ENCODE results near the gene TRIM62.
A peak's percentile ranks its signal among the peaks of the same experiment; 100 is the strongest.

TRIM62 gene

DNA sequence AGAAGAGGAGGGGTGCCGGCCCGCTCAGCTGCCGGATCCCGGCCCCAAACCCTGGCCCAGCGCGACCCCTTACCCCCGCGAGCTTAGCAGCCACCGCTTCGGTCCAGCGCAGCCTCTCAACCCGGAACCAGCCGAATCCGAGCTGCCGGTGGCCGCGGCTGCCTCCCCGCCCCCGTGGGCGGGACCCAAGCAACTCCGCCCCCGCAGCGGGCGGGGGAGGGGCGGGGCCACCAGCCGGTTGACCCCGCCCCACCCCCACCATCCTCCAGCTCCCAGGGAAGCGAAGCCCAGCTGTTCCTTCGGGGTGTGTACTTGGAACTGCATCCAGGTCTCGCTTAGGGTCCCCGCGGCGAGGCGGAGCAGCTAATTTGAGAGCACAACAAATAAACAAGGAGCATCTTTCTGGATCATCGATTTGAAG lies at the start of gene TRIM62:
TSS of gene TRIM62 (minus strand) at position 123 of the 421 bp plus-strand sequence. CDS start 611 bp downstream, outside the sequence.
- peak; percentile 69 for DNase-seq (ENCODE audit: low read depth)

DNA sequence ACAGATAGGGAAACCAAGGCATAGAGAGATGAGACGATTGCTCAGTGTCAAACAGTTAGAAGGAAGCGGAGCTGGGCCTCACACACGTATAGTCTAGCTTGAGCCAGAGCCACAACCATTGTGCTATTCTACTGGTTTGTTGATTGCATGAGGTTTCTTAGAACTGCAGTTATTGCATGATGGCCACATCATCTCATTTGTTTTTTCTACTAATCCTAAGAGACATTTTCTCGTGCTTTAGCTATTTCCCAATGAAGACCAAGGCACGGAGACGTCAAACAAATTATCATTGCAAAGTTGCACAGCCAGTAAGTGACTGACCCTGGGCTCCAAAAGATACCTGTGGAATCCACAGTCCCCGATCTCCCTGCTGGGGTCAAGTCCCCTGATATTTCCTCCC lies 49.3 kb upstream of the TRIM62 start:
- no peak for DNase-seq (ENCODE audit: low read depth)

DNA sequence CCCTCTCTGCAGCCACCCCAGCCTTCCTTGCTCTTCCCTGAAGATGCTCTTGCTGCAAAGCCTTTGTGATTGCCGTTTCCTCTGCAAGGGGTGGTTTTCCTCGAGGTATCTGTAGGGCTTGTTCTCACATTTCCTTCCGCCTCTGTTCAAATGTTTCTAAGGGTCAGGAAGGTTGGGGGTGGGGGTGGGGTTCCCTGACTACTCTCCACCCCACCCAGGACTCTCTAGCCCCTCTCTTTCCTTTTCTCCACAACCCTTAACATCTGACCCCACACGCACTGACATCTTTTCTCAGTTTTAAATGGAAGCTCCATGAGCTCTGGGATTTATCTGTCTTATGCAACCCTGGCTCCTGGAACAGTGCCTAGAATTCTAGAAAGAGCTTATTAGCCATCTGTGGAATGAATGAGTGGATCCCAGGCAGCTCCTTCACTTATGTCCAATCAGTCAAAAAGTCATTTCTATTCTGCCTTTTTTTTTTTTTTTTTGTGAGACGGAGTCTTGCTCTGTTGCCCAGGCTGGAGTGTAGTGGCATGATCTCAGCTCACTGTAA lies 47.2 kb upstream of the TRIM62 start:
- no peak for DNase-seq (ENCODE audit: low read depth)

DNA sequence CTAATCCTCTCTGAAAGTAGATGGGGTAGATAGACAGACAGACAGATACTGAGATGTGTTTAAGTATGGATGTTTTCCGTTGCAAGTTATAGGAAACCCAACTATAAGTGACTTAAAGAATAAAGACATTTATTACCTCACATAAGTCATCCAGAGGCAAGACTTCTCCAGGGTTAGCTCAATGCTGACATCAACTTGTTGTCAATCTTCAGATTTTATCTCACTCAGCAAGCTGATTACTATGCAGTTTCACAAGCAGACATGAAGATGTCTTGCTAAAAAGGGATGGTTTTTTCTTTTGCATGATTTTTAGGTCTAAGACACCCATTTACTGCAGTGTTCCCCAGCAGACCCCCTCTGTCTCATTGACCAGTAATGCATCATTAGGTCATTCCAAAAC lies 43.7 kb upstream of the TRIM62 start:
- DNase-seq (ENCODE audit: low read depth) = no peak

DNA sequence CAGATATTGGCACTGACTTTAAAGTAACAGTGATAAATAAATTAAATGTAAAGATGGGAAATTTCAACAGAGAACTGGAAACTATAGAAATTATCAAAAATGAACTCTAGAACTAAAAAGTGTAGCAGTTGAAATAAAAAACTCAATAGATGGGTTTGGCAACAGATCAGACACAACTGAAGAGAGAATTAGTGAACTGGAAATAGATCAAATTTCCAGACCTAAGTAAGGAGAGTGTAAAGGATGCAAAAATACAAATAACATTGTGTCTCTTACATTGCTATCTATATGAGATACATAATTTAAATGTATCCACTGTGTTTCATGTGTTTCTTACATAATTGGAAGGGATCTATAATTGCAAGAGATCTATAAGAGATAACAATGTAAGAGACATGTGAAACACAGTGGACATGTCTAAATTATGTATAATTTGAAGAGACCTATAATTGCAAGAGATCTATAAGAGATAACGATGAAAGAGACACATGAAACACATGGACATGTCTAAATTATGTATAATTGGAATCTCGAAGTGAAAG lies 42.4 kb upstream of the TRIM62 start:
- no peak for DNase-seq (ENCODE audit: low read depth)

DNA sequence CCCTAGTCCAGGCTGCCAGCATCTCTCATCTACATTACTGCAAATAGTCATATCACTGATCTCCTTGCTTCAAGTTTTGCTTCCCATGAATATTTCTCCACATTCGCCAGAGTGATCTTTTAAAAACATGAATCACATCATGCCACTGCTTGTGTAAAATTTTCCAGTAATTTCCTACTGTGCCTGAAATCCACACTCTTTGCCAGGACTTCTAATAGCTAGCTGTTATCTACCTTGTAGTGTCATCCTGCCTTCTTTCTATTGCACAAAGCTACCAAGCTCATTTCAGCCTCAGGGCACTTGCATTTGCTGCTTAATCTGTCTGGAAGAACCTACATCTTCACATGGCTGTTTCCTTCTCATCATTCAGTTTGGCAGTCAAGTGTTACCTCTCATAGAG lies 40.5 kb upstream of the TRIM62 start:
- no peak for DNase-seq (ENCODE audit: low read depth)

DNA sequence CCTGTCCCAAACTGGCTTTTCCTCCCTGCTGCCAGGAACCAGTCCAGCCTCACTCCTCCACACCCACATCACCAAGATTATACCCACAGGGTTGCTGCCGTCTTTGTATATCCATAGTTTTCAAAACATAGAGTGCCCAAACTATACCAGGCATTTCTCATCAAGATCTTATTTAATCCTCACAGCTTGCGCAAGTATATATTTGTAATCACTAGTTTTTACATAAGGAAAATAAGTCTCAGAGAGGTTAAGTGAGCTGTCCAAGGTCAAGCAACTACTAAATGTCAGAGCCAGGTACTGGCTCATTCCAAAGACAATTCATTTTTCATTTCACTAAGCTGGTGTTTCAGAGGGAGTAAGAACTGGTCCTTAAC lies 39.5 kb upstream of the TRIM62 start:
- DNase-seq (ENCODE audit: low read depth) = no peak

DNA sequence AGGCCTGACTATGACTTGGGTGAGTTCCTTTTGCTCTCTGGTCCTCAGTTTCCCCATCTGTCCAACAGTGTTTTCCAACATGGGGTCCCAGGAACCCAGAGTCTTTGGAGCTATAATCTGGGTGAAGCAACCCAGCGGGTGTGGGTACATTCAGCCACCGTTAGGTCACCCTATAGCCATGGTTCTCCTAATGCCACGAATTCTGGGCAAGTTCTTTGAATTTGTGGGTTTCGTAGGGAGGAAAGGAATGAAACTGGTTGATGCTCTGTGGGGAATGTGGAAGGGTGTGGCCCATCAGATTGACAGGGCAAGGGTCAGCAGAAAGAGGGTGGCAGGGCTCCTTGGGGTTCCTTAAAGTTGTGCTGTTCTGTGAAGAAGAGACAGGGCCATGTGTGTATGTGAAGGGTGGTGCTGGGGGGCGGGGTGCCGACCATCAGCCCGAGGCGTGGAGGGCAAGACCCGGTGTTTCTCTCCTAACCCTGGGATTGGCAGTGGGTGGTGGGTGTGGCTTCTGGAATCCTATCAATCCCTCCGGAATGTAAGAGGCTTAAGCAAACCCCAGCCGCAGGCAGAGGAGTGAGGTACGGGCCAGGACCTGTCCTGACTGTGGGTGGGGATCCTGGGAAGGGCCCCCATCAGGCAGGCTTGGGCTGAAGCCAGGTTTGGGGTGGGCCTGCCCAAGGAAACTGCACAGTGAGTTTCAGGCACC lies 39.0 kb upstream of the TRIM62 start:
- no peak for DNase-seq (ENCODE audit: low read depth)

DNA sequence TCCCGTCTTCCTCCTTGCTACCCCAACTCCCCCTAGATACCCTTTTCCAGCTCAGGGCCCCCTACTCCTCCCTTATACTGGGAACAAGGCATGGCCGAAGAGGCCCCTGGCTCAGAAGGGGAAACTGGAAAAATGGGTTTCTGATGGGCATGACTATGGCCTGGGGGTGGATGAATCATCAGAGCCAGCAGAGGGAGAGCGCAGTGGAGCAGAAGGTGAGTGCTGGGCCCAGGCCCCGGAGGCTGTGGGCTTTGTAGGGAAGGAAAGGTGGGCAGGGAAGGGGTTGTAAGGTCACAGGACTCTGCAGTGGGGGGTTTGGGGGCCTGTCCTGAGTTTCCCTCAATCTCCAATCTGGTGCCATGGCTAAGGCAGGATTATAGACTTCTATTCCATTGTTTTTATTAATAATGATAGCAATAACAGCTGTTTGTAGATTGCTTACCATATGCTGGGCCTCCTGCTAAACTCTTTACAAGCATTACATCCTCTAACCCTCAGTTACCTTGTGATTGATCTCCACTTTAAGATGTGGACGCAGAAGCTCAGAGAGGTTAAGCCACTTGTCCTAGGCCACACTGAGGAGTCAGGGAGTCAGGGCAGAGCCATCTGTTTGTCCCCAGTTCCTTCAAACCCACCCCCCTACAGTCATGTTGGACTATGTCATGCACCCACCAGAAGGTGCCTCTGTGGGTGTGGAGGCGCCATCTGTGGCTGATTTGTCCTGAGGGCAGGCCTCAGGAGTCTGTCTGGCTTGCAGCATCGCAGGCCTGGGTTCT lies 38.2 kb upstream of the TRIM62 start:
- no peak for DNase-seq (ENCODE audit: low read depth)

DNA sequence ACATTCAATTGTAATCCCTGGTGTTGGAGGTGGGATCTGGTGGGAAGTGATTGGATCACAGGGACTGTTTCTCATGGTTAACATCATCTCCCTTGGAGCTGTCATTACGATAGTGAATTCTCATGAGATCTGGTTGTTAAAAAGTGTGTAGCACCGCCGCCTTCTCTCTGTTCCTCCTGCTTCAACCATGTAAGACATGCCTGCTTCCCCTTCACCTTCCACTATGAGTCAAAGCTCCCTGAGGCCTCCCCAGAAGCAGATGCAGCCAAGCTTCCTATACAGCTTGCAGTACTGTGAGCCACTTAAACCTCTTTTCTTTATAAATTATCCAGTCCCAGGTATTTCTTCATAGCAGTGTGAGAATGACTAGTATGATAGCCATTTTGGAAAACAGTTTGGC lies 30.1 kb upstream of the TRIM62 start:
- DNase-seq (ENCODE audit: low read depth) = no peak

DNA sequence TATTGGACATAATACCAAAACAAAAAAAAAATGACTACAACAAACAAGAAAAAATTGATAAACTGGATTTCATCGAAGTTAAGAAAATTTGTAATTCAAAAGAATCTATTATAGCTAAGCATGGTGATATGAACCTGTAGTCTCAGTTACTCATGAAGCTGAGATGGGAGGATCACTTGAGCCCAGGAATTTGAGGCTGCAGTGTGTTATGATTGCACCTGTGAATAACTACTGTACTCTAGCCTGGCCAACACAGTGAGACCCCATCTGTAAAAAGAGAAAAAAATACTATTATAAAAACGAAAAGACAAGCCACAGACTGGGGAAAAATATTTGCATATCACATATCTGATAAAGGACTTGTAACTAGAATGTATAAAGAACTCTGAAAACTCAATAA lies 24.5 kb upstream of the TRIM62 start:
- DNase-seq (ENCODE audit: low read depth) = no peak

DNA sequence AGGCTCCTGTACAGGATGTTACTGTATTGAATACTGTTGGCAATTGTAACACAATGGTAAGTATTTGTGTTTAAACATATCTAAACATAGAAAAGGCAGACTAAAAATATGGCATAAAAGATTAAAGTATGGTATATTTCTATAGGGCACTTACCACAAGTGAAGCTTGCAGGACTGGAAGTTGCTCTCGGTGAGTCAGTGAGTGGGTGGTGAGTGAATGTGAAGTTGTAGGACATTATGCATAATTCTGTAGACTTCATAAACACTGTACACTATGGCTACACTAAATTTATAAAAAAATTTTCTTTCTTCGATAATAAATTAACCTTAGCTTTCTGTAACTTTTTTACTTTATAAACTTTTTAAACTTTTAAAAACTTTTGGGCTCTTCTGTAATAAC lies 13.7 kb upstream of the TRIM62 start:
- DNase-seq (ENCODE audit: low read depth) = no peak

DNA sequence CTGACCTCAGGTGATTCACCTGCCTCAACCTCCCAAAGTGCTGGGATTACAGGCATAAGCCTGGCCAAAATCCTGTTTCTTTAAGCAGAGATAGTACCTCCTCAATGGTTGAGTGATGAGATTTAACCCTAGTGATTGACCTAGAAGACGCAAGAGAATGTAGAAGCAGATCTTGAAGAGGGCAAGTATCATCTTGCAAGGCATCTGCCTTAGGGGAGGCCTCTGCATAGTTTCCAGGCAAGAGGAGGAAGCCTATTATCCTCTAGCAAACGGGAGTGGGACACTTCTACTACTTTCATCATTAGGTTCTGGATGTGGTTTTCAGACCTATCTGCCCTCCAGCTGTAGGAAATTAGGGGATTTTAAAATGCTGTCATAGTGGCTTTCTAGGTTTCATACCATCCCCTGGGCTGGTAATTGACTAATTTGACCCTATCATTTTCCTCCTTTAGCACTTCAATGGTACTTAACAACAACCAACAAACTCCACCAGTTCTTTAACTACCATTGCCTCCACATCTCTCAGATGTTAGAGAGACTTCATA lies 10.0 kb upstream of the TRIM62 start:
- DNase-seq (ENCODE audit: low read depth) = no peak

DNA sequence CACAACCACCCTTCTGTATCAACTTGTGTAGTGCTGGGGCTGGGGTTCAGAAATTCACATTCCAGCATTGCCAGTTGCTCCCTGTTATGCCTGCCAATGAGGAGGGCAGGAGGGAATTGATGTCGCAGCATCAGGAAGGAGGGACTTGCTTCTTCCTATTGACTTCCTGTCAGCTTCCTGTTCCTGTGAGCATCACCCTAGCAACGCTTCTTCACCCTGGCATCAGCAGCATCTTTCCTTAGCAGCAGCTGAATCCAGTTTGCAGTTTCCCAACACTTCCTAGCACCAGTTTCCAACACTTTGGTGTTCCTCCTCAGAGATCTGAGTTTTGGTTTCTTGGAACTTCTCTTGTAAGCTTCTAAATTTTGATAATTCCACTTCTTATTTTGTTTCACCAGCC lies 8.9 kb upstream of the TRIM62 start:
- no peak for DNase-seq (ENCODE audit: low read depth)

DNA sequence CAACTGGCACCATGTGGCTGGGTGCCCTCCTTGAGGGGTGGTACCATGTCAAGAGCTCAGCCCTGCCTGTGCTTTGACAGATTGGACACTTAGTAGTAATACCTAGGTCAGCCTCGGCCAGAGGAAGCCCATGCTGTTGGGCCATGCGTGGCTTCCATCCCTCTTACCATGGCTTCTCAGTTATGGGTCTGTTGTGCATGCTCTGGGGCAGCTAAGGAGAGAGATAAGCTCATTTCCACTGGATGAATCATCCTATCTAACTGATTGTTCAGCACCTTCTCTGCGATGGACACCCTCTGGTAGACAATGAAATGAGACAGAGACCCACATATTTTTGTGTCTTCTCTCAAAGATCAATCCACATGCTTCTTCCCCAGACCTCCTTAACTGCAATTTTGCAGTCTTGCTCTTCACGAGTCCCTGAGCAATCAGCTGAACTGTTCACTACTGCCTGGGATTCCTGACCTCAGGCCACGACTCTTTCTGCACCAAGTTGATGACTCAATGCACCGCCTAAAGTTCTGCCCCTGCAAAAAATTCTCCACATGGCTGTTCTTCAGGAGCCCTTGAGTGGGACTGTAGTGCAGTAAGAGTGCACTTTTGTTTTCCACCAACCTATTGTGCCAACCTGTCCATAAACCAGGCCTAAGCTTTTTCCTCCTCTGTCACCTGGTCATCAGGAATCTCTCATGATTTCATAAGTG lies 6.9 kb upstream of the TRIM62 start:
- DNase-seq (ENCODE audit: low read depth) = no peak

DNA sequence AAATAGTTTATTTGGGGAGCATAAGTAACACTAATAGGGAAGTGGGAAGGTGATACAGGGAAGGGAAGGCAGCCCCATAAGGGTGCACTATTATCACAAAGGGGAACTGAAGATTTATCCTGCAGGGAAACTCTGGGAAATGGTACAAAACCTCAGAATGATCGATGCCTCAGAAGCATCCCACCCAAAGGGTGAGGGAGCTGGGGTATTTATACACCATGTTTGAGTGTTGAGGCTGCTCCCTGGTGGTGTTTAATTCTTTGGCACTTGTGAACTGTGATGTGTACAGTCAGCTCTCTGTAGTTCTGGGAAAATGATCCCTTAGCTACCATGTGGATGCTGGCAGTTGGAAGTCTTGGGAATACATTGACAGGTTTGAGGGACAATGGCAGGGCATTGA lies 5.1 kb upstream of the TRIM62 start:
- no peak for DNase-seq (ENCODE audit: low read depth)

DNA sequence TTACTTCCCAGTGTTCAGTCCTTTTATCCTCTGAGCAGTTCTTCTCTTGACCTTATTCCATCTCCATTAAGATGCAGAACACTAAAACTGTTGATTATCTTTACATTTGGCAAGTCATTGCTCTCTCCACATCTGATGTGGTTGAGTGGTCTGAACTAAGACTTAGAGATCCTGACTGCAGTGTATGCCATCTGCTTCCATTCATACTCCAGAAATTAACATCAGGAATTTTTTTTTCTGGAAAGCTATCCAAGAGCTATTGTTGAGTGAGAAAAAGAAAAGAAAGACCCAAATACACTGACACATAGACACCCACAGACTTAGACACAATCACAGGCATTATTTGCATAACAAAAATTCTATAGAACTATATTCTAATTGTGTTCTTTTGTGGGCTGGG lies 3.7 kb upstream of the TRIM62 start:
- DNase-seq (ENCODE audit: low read depth) = no peak

DNA sequence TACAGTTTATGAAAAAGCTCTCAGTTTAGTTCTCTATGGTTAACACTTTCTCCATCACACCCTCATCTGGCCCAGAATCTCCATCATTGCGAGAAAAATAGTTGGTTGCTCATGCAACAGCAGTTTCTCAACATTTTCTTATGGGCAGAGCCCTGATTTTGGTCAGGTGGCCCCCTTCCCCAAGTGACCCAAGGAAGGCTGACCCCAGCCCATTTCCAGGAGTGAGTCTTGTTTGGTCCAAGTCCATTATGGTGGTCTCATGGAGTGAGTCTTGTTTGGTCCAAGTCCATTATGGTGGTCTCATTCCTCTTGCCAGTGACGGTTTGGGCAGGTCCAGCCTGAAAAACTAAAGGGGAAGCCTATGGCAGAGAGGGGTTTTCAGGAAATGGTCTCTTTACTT lies 1.5 kb upstream of the TRIM62 start:
- no peak for DNase-seq (ENCODE audit: low read depth)

DNA sequence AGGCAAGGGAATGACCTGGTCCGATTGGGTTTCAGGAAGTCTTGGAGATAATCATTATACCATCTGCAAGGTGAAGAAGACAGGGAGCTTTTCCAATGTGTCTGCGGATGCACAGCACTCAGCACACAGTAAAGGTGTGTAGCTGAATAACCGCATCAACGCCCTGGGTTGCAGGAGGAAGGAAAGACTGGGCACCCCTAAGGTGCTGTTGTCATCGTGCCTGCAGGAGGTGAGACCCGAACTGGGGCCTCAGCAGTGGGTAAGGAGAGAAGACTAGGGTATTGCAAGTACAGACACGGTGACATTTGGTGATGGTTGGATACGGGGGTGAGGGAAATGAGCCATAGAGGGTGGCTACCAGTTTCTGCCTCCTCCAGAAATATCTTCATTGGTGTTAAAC lies 1.1 kb upstream of the TRIM62 start:
- no peak for DNase-seq (ENCODE audit: low read depth)

DNA sequence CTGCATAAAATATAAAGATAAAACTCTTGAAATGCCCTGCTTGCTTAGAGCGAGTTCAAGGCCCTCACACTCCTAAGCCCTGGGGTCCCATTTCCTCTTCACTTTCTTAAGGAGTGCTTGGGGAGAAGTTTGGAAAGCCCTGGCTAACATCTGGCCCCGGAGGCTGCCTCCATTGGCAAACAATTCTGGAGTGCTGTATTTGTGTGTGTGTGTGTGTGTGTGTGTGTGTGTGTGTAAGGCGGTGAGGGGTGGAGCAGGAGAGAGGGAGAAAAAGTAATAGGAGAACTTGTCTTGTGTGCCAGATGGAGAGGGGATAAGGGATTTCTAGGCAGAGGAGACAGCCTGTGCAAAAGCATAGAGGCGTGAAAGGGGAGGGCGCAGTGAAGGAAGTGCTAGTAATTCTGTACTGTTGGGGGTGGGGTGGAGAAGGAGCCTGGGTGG lies 578 bp upstream of the TRIM62 start:
- no peak for DNase-seq (ENCODE audit: low read depth)

DNA sequence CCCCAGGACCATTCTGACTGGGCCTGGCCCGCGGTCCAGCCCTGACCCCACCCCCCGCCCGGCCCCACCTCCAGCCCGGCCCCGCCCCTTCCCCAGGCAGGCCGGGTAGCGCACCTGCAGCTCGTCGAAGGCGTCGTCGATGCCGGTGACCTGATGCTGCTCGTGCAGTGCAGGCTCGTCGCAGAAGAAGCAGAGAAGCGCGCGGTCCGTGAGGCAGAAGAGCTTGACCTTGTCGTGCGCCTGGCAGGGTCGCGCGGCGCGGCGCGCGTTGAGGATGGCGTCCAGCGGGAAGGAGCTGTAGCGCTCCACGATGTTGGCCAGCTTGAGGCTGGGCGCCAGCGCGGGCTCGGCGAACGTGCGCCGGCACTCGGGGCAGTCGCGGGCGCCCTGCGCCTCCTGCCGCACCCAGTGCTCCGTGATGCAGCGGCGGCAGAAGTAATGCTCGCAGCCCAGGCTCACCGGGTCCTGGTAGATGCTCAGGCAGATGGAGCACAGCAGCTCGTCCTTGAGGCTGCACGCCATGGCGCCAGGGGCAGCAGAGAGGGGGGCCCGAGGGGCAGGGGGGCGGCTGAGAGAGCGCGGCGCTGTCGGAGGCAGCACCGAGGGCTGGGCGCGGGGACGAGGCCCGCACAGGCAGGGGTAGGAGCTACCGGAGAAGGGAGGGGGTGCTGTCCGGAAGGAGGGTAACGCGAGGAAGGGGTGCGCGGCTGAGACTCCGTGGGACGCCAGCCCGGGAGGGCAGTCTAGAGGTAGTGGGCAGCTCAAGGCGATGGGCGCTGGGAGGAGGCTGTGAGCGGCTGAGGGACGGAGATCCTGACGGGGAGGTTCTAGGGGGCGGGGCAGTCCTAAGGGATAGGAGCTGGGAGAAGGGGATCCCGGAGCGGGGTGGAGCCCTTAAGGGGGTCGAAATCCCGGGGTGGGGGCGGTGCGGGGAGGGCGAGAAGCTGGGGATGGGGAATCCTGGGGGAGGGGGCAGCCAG lies 642 bp downstream of the TRIM62 start:
- DNase-seq (ENCODE audit: low read depth) = peak; percentile 11
